AG09319 (cell line): ENCODE data around the gene OR2T4.

Source experiments
- DNase-seq: peaks from one replicate; pipeline ENCODE4 v3.0.0-alpha.2; 2010; ENCODE audit warnings: low read depth; ENCODE audit errors: extremely low read depth
- CTCF ChIP-seq: IDR thresholded peaks from 2 replicates; pipeline ENCODE4 v1.5.1; 2011; ENCODE audit warnings: low read depth, mild to moderate bottlenecking, inconsistent platforms, low read length, moderate library complexity

Gene OR2T4

GRCh38 chr1:248361121-248361715, at the start of gene OR2T4:
Gene OR2T4 (plus strand): TSS chr1:248361665. CDS start chr1:248361665, 0 bp downstream.
- no peak for DNase-seq
- TF ChIP-seq CTCF, result no peak

GRCh38 chr1:248316796-248317195, 44.7 kb upstream of the OR2T4 start:
- no peak for TF ChIP-seq CTCF
- no peak for DNase-seq

- TF ChIP-seq CTCF, result no peak
- DNase-seq, result no peak
These were observed 37.0 kb upstream of the OR2T4 start, which contains the start of gene OR2M7 for GRCh38 chr1:248324468-248324867. Gene OR2M7 (minus strand): TSS chr1:248324568. CDS start chr1:248324568, 0 bp downstream.

GRCh38 chr1:248343451-248343850, 18.0 kb upstream of the OR2T4 start:
- no peak for DNase-seq

GRCh38 chr1:248348475-248348874, 13.0 kb upstream of the OR2T4 start, which contains the start of gene OR14C36:
Gene OR14C36 (plus strand): TSS chr1:248348775. CDS start chr1:248348775, 0 bp downstream.
- DNase-seq, result no peak
- no peak for TF ChIP-seq CTCF

More at GRCh38 chr1:248343451-248343850, 18.0 kb upstream of the OR2T4 start:
- TF ChIP-seq CTCF, result no peak

GRCh38 chr1:248359415-248359814, 2.0 kb upstream of the OR2T4 start:
- no peak for DNase-seq
- no peak for TF ChIP-seq CTCF

GRCh38 chr1:248366609-248367008, 5.1 kb downstream of the OR2T4 start:
- no peak for TF ChIP-seq CTCF

More at GRCh38 chr1:248366609-248367008, 5.1 kb downstream of the OR2T4 start:
- DNase-seq, result no peak
